Bronchial epithelial cell (primary cell): ENCODE data around the gene PCDHGB7. TPM values are rescaled to one million over a fixed set of nuclear protein-coding genes. Genes with fewer than 3 reads are reported as not detected.

ENCODE experiments used
- DNase-seq: peaks from one replicate; pipeline ENCODE4 v3.0.0-alpha.2; 2010; ENCODE audit warnings: low read depth
- FAIRE-seq: peaks from 2 replicates; lab custom pipeline; 2011; peaks lifted over from hg19 to GRCh38; lab: Jason Lieb, UNC
- H3K27me3 ChIP-seq: 2 replicates; pipeline ENCODE4 v1.5.1; 2011; ENCODE audit warnings: low read length; ENCODE audit not compliant: control insufficient read depth, insufficient read depth
- H3K36me3 ChIP-seq: 2 replicates; pipeline ENCODE4 v1.5.1; 2011; ENCODE audit warnings: low read length; ENCODE audit not compliant: control insufficient read depth, insufficient read depth
- H3K4me3 ChIP-seq: 2 replicates; pipeline ENCODE4 v1.5.1; 2011; ENCODE audit warnings: mild to moderate bottlenecking, low read depth, low read length, control low read depth
- total RNA-seq: library from RNA; depleted of rRNA; stranded (reverse); fragments of >200 nt; gene quantifications from 2 replicates; pipeline ENCODE4 v1.2.1, GENCODE V29; 2014
- TF ChIP-seq, protein P1 (sequence below): IDR thresholded peaks from 2 replicates; pipeline ENCODE4 v1.5.1; 2011; ENCODE audit warnings: mild to moderate bottlenecking, moderate library complexity, low read length, control low read depth, inconsistent platforms; ENCODE audit not compliant: insufficient read depth, severe bottlenecking

Gene PCDHGB7
- total RNA-seq, 1 donor from 2014 or later, result 1.3 TPM

DNA sequence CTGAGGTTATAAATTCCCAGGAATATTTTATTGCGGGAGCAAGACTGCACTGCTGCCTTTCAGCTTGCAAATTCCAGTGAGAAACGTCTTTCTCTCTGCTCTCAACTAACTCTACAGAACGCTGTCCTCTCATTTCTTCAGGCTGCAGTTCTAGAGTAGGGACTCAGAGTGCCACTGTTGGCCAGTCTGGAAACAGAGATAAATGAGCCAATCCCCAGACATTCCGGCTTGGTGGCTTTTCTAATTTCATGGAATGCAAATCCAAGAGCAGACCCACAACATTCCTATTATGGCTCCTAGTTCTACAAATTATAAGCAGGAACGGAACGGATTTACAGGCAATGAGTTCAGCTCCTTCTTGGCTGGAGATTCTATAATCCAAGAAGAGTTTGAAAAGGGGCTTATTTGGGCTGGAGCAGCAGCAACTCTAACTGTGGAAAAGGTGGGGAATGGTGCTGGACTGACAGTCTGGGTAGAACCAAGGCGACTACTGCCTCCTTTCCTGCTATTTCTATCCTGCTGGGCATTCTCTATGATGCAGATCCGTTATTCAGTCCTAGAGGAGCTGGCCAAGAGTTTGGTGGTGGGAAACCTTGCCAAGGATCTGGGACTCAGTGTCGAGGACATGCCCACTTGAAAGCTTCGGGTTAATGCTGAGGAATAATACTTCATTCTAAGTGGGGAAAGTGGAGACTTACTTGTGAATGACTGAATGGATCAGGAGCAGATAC lies 22.1 kb downstream of the PCDHGB7 start:
- DNase-seq (no peak), FAIRE-seq (no peak)
- Histone ChIP-seq H3K27me3 (no peaks in the 10 kb centered on the region), H3K4me3 (no peak overlapping the region), H3K36me3 (no peaks in the 10 kb centered on the region)
- TF ChIP-seq, protein P1, sequence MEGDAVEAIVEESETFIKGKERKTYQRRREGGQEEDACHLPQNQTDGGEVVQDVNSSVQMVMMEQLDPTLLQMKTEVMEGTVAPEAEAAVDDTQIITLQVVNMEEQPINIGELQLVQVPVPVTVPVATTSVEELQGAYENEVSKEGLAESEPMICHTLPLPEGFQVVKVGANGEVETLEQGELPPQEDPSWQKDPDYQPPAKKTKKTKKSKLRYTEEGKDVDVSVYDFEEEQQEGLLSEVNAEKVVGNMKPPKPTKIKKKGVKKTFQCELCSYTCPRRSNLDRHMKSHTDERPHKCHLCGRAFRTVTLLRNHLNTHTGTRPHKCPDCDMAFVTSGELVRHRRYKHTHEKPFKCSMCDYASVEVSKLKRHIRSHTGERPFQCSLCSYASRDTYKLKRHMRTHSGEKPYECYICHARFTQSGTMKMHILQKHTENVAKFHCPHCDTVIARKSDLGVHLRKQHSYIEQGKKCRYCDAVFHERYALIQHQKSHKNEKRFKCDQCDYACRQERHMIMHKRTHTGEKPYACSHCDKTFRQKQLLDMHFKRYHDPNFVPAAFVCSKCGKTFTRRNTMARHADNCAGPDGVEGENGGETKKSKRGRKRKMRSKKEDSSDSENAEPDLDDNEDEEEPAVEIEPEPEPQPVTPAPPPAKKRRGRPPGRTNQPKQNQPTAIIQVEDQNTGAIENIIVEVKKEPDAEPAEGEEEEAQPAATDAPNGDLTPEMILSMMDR, result no peak

DNA sequence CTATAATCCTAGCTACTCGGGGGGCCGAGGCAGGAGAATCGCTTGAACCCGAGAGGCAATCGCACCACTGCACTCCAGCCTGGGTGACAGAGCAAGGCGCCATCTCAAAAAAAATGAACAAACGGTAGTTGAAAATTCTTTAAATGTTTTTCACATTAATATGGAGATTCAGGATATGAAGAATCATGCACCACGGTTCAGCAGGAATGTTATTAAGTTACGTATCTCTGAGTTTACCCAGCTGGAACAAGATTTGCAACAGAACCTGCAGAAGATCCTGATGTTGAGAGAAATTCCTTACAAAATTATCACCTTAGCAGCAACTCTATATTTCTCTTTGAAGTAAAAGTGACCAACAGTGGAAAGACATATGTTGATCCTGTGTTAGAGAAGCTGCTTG lies 22.9 kb downstream of the PCDHGB7 start:
- FAIRE-seq, result no peak
- Histone ChIP-seq H3K36me3 (no peaks in the 10 kb centered on the region), H3K4me3 (no peak overlapping the region), H3K27me3 (no peaks in the 10 kb centered on the region)
- TF ChIP-seq, protein P1, result no peak
- no peak for DNase-seq

DNA sequence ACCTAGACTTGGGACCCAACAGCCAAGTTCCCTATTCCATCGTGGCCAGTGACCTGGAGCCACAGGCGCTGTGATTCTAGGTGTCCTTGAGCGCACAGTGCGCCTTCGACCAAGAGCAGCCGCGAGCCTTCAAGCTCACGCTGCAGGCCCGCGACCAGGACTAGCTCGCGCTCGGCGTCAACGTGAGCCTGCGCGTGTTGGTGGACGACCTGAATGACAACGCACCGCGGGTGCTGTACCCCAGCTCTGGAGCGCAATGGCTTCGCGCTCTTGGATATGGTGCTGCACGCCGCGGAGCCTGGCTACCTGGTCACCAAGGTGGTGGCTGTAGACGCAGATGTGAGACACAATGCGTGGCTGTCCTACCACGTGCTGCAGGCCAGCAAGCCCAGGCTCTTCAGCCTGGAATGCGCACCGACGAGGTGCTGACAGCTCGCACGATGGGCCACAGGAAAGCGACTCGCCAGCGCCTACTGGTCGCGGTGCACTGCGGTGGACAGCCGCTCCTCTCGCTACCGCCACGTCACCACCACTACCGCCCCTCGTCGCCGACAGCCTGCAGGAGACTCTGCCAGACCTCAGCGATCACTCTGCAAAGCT lies 24.2 kb downstream of the PCDHGB7 start:
- Histone ChIP-seq H3K36me3 (no peaks in the 10 kb centered on the region), H3K4me3 (no peak overlapping the region)
- FAIRE-seq, result no peak

DNA sequence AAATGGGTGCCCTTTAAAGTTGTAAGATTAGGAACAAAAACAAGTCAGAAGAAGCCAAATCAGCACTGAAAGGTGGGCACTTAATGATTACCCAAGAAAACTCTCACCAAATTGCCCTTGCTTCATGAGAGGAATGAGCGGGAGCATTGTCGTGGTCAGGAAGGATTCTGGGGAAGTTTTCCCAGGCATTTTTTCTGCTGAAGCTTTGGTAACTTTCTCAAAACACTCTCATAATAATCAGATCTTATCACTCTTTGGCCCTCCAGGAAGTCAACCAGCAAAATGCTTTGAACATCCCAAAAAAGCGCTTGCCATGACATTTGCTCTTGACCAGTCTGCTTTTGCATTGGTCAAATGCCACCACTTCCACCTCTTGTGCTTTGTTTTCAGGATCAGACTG lies 47.9 kb downstream of the PCDHGB7 start:
- Histone ChIP-seq H3K36me3 (no peaks in the 10 kb centered on the region), H3K27me3 (no peaks in the 10 kb centered on the region), H3K4me3 (no peak overlapping the region)
- DNase-seq (no peak), FAIRE-seq (no peak)
- TF ChIP-seq, protein P1, result no peak

More for the DNA sequence above, 24.2 kb downstream of the PCDHGB7 start:
- TF ChIP-seq, protein P1, result no peak
- H3K27me3 ChIP-seq, result no peaks in the 10 kb centered on the region
- DNase-seq, result no peak

Other genes with a start within 250 kb of the PCDHGB7 start
- not detected in 2 replicates for gene PCDHB7, start 245.0 kb upstream of the PCDHGB7 start, total RNA-seq
- gene PCDHB8, start 239.9 kb upstream of the PCDHGB7 start, total RNA-seq, result under 0.01 TPM in 2 replicates
- gene PCDHB16, start 235.3 kb upstream of the PCDHGB7 start, total RNA-seq, result under 0.01 TPM in 1 of 2 replicates, not detected in the other
- under 0.01 TPM in 1 of 2 replicates, not detected in the other for gene PCDHB9, start 230.5 kb upstream of the PCDHGB7 start, total RNA-seq
- 0.13 and 0.26 TPM in 2 replicates for gene PCDHB10, start 225.3 kb upstream of the PCDHGB7 start, total RNA-seq
- gene PCDHB11, start 218.1 kb upstream of the PCDHGB7 start, total RNA-seq, result under 0.01 and 0.26 TPM in 2 replicates
- gene PCDHB12, start 209.0 kb upstream of the PCDHGB7 start, total RNA-seq, result 0.13 TPM in 1 of 2 replicates, not detected in the other
- gene PCDHB13, start 203.8 kb upstream of the PCDHGB7 start, total RNA-seq, result 0.26 TPM in 1 of 2 replicates, not detected in the other
- 0.26 and 0.77 TPM in 2 replicates for gene PCDHB14, start 194.3 kb upstream of the PCDHGB7 start, total RNA-seq
- gene PCDHB15, start 172.3 kb upstream of the PCDHGB7 start, total RNA-seq, result under 0.01 and 0.51 TPM in 2 replicates
- 0.13 TPM in 1 of 2 replicates, not detected in the other for gene SLC25A2, start 113.6 kb upstream of the PCDHGB7 start, total RNA-seq
- 36.3 and 74.5 TPM in 2 replicates for gene TAF7, start 96.9 kb upstream of the PCDHGB7 start, total RNA-seq
- gene PCDHGA1, start 87.2 kb upstream of the PCDHGB7 start, total RNA-seq, result under 0.01 and 0.26 TPM in 2 replicates
- under 0.01 and 0.26 TPM in 2 replicates for gene PCDHGA2, start 78.9 kb upstream of the PCDHGB7 start, total RNA-seq
- gene PCDHGA3, start 73.8 kb upstream of the PCDHGB7 start, total RNA-seq, result under 0.01 and 0.13 TPM in 2 replicates
- under 0.01 and 0.26 TPM in 2 replicates for gene PCDHGB1, start 67.6 kb upstream of the PCDHGB7 start, total RNA-seq
- gene PCDHGA4, start 62.7 kb upstream of the PCDHGB7 start, total RNA-seq, result 0.26 and 0.53 TPM in 2 replicates
- under 0.01 and 0.26 TPM in 2 replicates for gene PCDHGB2, start 57.7 kb upstream of the PCDHGB7 start, total RNA-seq
- under 0.01 and 0.13 TPM in 2 replicates for gene PCDHGA5, start 53.5 kb upstream of the PCDHGB7 start, total RNA-seq
- under 0.01 and 0.77 TPM in 2 replicates for gene PCDHGB3, start 47.4 kb upstream of the PCDHGB7 start, total RNA-seq
- gene PCDHGA6, start 43.8 kb upstream of the PCDHGB7 start, total RNA-seq, result under 0.01 and 0.26 TPM in 2 replicates
- gene PCDHGA7, start 34.9 kb upstream of the PCDHGB7 start, total RNA-seq, result under 0.01 and 0.51 TPM in 2 replicates
- 2.1 and 3.1 TPM in 2 replicates for gene PCDHGB4, start 30.0 kb upstream of the PCDHGB7 start, total RNA-seq
- gene PCDHGA8, start 25.0 kb upstream of the PCDHGB7 start, total RNA-seq, result under 0.01 and 0.51 TPM in 2 replicates
- 2.4 and 5.1 TPM in 2 replicates for gene PCDHGB5, start 19.7 kb upstream of the PCDHGB7 start, total RNA-seq
- 0.53 and 1.5 TPM in 2 replicates for gene PCDHGA9, start 14.9 kb upstream of the PCDHGB7 start, total RNA-seq
- gene PCDHGB6, start 9.7 kb upstream of the PCDHGB7 start, total RNA-seq, result 0.53 and 1.5 TPM in 2 replicates
- 2.1 and 5.2 TPM in 2 replicates for gene PCDHGA10, start 4.7 kb upstream of the PCDHGB7 start, total RNA-seq
- gene PCDHGA11, start 3.4 kb downstream of the PCDHGB7 start, total RNA-seq, result 1.6 and 3.2 TPM in 2 replicates
- 0.79 and 1.4 TPM in 2 replicates for gene PCDHGA12, start 12.8 kb downstream of the PCDHGB7 start, total RNA-seq
- 9.5 and 17.4 TPM in 2 replicates for gene PCDHGC3, start 58.3 kb downstream of the PCDHGB7 start, total RNA-seq
- gene PCDHGC4, start 67.4 kb downstream of the PCDHGB7 start, total RNA-seq, result 0.53 and 0.90 TPM in 2 replicates
- gene PCDHGC5, start 71.4 kb downstream of the PCDHGB7 start, total RNA-seq, result 0.26 and 0.77 TPM in 2 replicates
- 48.2 and 57.1 TPM in 2 replicates for gene DIAPH1, start 201.3 kb downstream of the PCDHGB7 start, total RNA-seq
- gene HDAC3, start 219.2 kb downstream of the PCDHGB7 start, total RNA-seq, result 72.7 and 87.1 TPM in 2 replicates
- gene RELL2, start 219.3 kb downstream of the PCDHGB7 start, total RNA-seq, result 14.2 and 16.6 TPM in 2 replicates
- 14.2 and 17.2 TPM in 2 replicates for gene FCHSD1, start 233.7 kb downstream of the PCDHGB7 start, total RNA-seq